Peyer's patch (tissue), 4 donors: Measurements from ENCODE around the gene CD28. TPM values are rescaled to one million over a fixed set of nuclear protein-coding genes. Genes with fewer than 3 reads are reported as not detected.

ENCODE experiments used
- DNase-seq, 3 donors: peaks; one replicate each; pipeline ENCODE4 v3.0.0-alpha.2; 2017 to 2019
- H3K27ac ChIP-seq, 4 donors: fragments of 200-600 bp; sonication (generic); one replicate each; pipeline ENCODE4 v1.5.1; 2016 to 2019
- H3K27me3 ChIP-seq, 2 donors: fragments of 200-600 bp; sonication (generic); one replicate each; pipeline ENCODE4 v1.5.1; 2019
- H3K36me3 ChIP-seq, 3 donors: fragments of 200-600 bp; sonication (generic); one replicate each; pipeline ENCODE4 v1.5.1; 2016 to 2019
- H3K4me1 ChIP-seq, 4 donors: fragments of 200-600 bp; sonication (generic); one replicate each; pipeline ENCODE4 v1.5.1; 2016 to 2019
- H3K4me3 ChIP-seq, 4 donors: fragments of 200-600 bp; sonication (generic); 1 replicate in 3 of 4; 2 replicates in 1 of 4; pipeline ENCODE4 v1.5.1; 2016 to 2019; ENCODE audit warnings: mild to moderate bottlenecking in 1 of 4
- H3K9me3 ChIP-seq, 4 donors: fragments of 200-600 bp; sonication (generic); one replicate each; pipeline ENCODE4 v1.5.1; 2016 to 2019; ENCODE audit warnings: mild to moderate bottlenecking in 1 of 4
- CTCF ChIP-seq, 6 experiments: fragments of 450-650 bp in 4 of 6; fragments of 200-600 bp in 2 of 6; sonication (generic) in 1 of 6; IDR thresholded peaks; one replicate each; pipeline ENCODE4 v1.5.1; 2017 to 2019; ENCODE audit warnings: antibody characterized with exemption in 6 of 6, mild to moderate bottlenecking in 3 of 6, moderate library complexity in 1 of 6
- POLR2A ChIP-seq, 2 donors: fragments of 450-650 bp; IDR thresholded peaks; one replicate each; pipeline ENCODE4 v1.5.1; 2017; ENCODE audit warnings: antibody characterized with exemption in 2 of 2, mild to moderate bottlenecking in 2 of 2, moderate library complexity in 2 of 2
- total RNA-seq, 4 donors: library from RNA; depleted of rRNA; stranded (reverse); fragments of >200 nt; gene quantifications; one replicate each; pipeline ENCODE4 v1.1.0, GENCODE V29; 2016

CD28 gene
- total RNA-seq, 4 donors from 2014 or later: 0.53 to 5.0 (median 0.76) TPM

GRCh38 chr2:203681978-203682377, 24.5 kb upstream of the CD28 start:
- Histone ChIP-seq H3K9me3 (no peaks in the 10 kb centered on the region), H3K27ac (peak overlapping the region; percentile 25 to 62 (median 46)), H3K4me1 (no peaks in the 10 kb centered on the region), H3K36me3 (no peaks in the 10 kb centered on the region), H3K27me3 (no peaks in the 10 kb centered on the region), H3K4me3 (no peak overlapping the region)
- no peak for DNase-seq
- TF ChIP-seq POLR2A (IDR thresholded peaks at IDR 0.05): no peak
- no peak for TF ChIP-seq CTCF (IDR thresholded peaks at IDR 0.05)

- TF ChIP-seq POLR2A (IDR thresholded peaks at IDR 0.05): no peak
- TF ChIP-seq CTCF (IDR thresholded peaks at IDR 0.05): no peak
- H3K27me3 ChIP-seq: no peaks in the 10 kb centered on the region
- DNase-seq: no peak
Observed at GRCh38 chr2:203682688-203683130, 23.7 kb upstream of the CD28 start.

GRCh38 chr2:203683421-203683820, 23.0 kb upstream of the CD28 start:
- no peak for TF ChIP-seq CTCF (IDR thresholded peaks at IDR 0.05)
- no peak for TF ChIP-seq POLR2A (IDR thresholded peaks at IDR 0.05)
- Histone ChIP-seq H3K9me3 (no peaks in the 10 kb centered on the region), H3K27me3 (no peaks in the 10 kb centered on the region), H3K36me3 (no peaks in the 10 kb centered on the region), H3K27ac (peak overlapping the region in 2 of 4 donors; percentile 45 to 54), H3K4me3 (no peak overlapping the region), H3K4me1 (no peaks in the 10 kb centered on the region)
- no peak for DNase-seq

More at GRCh38 chr2:203682688-203683130, 23.7 kb upstream of the CD28 start:
- Histone ChIP-seq H3K4me1 (no peaks in the 10 kb centered on the region), H3K27ac (peak overlapping the region in 3 of 4 donors; percentile 46 to 62 (median 54)), H3K9me3 (no peaks in the 10 kb centered on the region), H3K36me3 (no peaks in the 10 kb centered on the region), H3K4me3 (no peak overlapping the region)

GRCh38 chr2:203683932-203684556, 22.4 kb upstream of the CD28 start:
- Histone ChIP-seq H3K4me3 (no peak overlapping the region), H3K36me3 (no peaks in the 10 kb centered on the region), H3K27me3 (no peaks in the 10 kb centered on the region), H3K27ac (peak overlapping the region in 2 of 4 donors; percentile 45 to 54), H3K4me1 (peaks cover 0 to 4% (median 0%) of the 10 kb centered on the region in 4 donors), H3K9me3 (no peaks in the 10 kb centered on the region)
- TF ChIP-seq POLR2A (IDR thresholded peaks at IDR 0.05) (no peak), CTCF (IDR thresholded peaks at IDR 0.05) (no peak)
- peak in 1 of 3 donors; percentile 75 for DNase-seq

GRCh38 chr2:203685081-203685621, 21.3 kb upstream of the CD28 start:
- TF ChIP-seq POLR2A (IDR thresholded peaks at IDR 0.05): no peak
- TF ChIP-seq CTCF (IDR thresholded peaks at IDR 0.05): no peak
- Histone ChIP-seq H3K27ac (peak overlapping the region in 2 of 4 donors; percentile 45 to 54), H3K4me3 (no peak overlapping the region), H3K27me3 (no peaks in the 10 kb centered on the region), H3K36me3 (no peaks in the 10 kb centered on the region), H3K9me3 (no peaks in the 10 kb centered on the region), H3K4me1 (peaks cover 0 to 6% (median 0%) of the 10 kb centered on the region in 4 donors)
- no peak for DNase-seq
